Measurements from ENCODE around the gene SNRNP200. TPM values are rescaled to one million over a fixed set of nuclear protein-coding genes. Genes with fewer than 3 reads are reported as not detected.

The SNRNP200 gene
- total and polyA plus RNA-seq, 9 donors, result 71.1 to 149 (median 124) TPM

DNA sequence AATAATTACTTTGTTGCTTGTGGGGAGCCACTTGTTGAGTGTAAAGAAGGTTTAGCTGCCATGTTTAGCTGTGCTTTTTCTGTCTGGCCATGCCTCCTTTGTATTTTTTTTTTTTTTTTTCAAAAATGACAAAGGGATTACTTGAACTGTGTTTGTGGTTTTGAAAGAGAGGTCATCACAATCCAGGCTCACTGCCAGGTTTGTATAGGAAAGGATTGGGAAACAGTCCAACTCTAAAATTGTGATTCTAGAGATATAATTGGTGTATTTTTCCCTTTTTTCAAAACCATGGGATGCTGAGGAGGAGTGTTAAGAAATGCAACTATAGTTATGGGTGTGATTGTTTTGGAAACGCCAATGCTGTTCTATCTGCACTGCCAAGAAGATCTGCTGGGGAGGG, 24.1 kb upstream of the SNRNP200 start:
- no peak for DNase-seq
- Histone ChIP-seq H3K27me3 (no peaks in the 10 kb centered on the region), H3K4me3 (no peak overlapping the region), H3K9me3 (no peaks in the 10 kb centered on the region), H3K36me3 (no peaks in the 10 kb centered on the region), H3K4me1 (ENCODE audit: insufficient read depth) (peaks cover under 1% of the 10 kb centered on the region), H3K27ac (no peak overlapping the region)
- 44 to 53% (median 49%) methylated on average over 1 of the region's 1 CpG for WGBS, 3 donors
- intact Hi-C loops (cut with DNase I), result no loop called here
- TF ChIP-seq CTCF (IDR thresholded peaks at IDR 0.05) (no peak), EP300 (IDR thresholded peaks at IDR 0.05) (no peak), POLR2A (IDR thresholded peaks at IDR 0.05) (no peak)

- H3K9me3 ChIP-seq, result no peaks in the 10 kb centered on the region
- no peaks in the 10 kb centered on the region for H3K36me3 ChIP-seq
- H3K27ac ChIP-seq, result no peak overlapping the region
- no peaks in the 10 kb centered on the region for H3K27me3 ChIP-seq
- intact Hi-C loops (cut with DNase I), result no loop called here
- no peaks in the 10 kb centered on the region for H3K4me1 ChIP-seq (ENCODE audit: insufficient read depth)
- no peak for TF ChIP-seq EP300 (IDR thresholded peaks at IDR 0.05)
- no peak for TF ChIP-seq CTCF (IDR thresholded peaks at IDR 0.05)
- no peak for TF ChIP-seq POLR2A (IDR thresholded peaks at IDR 0.05)
- 93 to 96% (median 94%) methylated on average over 21 of the region's 21 CpGs for WGBS, 3 donors
- DNase-seq, result no peak
- H3K4me3 ChIP-seq, result no peak overlapping the region
Observed at GRCh38 chr2:96326990-96327820, 21.9 kb upstream of the SNRNP200 start.

DNA sequence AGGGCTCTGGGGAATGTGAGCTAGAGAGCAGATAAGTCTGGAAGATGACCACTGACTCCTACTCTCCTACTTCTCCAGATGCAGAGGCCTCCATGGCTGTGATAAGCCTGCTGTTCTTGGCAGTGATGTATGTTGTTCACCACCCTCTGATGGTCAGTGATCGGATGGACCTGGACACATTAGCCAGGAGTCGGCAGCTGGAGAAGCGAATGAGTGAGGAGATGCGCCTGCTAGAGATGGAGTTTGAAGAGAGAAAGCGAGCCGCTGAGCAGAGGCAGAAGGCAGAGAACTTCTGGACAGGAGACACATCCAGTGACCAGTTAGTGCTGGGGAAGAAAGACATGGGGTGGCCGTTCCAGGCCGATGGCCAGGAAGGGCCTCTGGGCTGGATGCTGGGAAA, 21.2 kb upstream of the SNRNP200 start:
- Histone ChIP-seq H3K9me3 (no peaks in the 10 kb centered on the region), H3K27me3 (no peaks in the 10 kb centered on the region), H3K4me3 (no peak overlapping the region), H3K36me3 (no peaks in the 10 kb centered on the region), H3K4me1 (ENCODE audit: insufficient read depth) (no peaks in the 10 kb centered on the region), H3K27ac (no peak overlapping the region)
- WGBS, 3 donors, result 92 to 94% (median 93%) methylated on average over 8 of the region's 8 CpGs
- intact Hi-C loops (cut with DNase I), result no loop called here
- TF ChIP-seq EP300 (IDR thresholded peaks at IDR 0.05), result no peak
- TF ChIP-seq POLR2A (IDR thresholded peaks at IDR 0.05), result no peak
- no peak for TF ChIP-seq CTCF (IDR thresholded peaks at IDR 0.05)
- no peak for DNase-seq

GRCh38 chr2:96325884-96326255, 20.5 kb upstream of the SNRNP200 start:
- no peak for TF ChIP-seq POLR2A (IDR thresholded peaks at IDR 0.05)
- TF ChIP-seq EP300 (IDR thresholded peaks at IDR 0.05), result no peak
- TF ChIP-seq CTCF (IDR thresholded peaks at IDR 0.05), result no peak
- DNase-seq, result no peak
- Histone ChIP-seq H3K4me1 (ENCODE audit: insufficient read depth) (no peaks in the 10 kb centered on the region), H3K4me3 (no peak overlapping the region), H3K27me3 (no peaks in the 10 kb centered on the region), H3K9me3 (no peaks in the 10 kb centered on the region), H3K36me3 (no peaks in the 10 kb centered on the region), H3K27ac (no peak overlapping the region)
- intact Hi-C loops (cut with DNase I), result no loop called here
- WGBS, 3 donors, result 41 to 45% (median 45%) methylated on average over 8 of the region's 8 CpGs
